ENCODE results near the gene RAB11FIP3.

Gene RAB11FIP3

GRCh38 chr16:569445-570254 is 144.2 kb downstream of the RAB11FIP3 start, which contains the start of gene PIGQ:
Gene PIGQ (plus strand): TSS chr16:569968. CDS start chr16:574075, 4,107 bp downstream.
- DNase-seq = no peak

Data from NCI-H1048 (cell line).